Measurements from ENCODE around the gene BAIAP2. TPM values are rescaled to one million over a fixed set of nuclear protein-coding genes. Genes with fewer than 3 reads are reported as not detected.

The BAIAP2 gene
- polyA plus RNA-seq, 3 donors, result 8.6 to 17.0 (median 11.2) TPM

- no peak overlapping the region for H2AFZ ChIP-seq (ENCODE audit: insufficient read depth, low read depth, low read length, poor library complexity, severe bottlenecking)
- peaks cover 41% of the 10 kb centered on the region for H4K20me1 ChIP-seq (ENCODE audit: insufficient read depth, low read length)
- H3K4me1 ChIP-seq (ENCODE audit: control insufficient read depth in 1 of 2, insufficient read depth in 2 of 2, low read length in 2 of 2), result peaks cover 6 to 8% of the 10 kb centered on the region in 2 donors
- H3K4me1 Mint-ChIP-seq, result peaks cover 7% of the 10 kb centered on the region
- intact Hi-C loops (cut with micrococcal nuclease), result no loop called here
- TF ChIP-seq, protein P1, sequence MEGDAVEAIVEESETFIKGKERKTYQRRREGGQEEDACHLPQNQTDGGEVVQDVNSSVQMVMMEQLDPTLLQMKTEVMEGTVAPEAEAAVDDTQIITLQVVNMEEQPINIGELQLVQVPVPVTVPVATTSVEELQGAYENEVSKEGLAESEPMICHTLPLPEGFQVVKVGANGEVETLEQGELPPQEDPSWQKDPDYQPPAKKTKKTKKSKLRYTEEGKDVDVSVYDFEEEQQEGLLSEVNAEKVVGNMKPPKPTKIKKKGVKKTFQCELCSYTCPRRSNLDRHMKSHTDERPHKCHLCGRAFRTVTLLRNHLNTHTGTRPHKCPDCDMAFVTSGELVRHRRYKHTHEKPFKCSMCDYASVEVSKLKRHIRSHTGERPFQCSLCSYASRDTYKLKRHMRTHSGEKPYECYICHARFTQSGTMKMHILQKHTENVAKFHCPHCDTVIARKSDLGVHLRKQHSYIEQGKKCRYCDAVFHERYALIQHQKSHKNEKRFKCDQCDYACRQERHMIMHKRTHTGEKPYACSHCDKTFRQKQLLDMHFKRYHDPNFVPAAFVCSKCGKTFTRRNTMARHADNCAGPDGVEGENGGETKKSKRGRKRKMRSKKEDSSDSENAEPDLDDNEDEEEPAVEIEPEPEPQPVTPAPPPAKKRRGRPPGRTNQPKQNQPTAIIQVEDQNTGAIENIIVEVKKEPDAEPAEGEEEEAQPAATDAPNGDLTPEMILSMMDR (IDR thresholded peaks at IDR 0.05), result no peak
- H3K4me2 ChIP-seq (replicated peaks; ENCODE audit: extremely low read depth, low read length, poor library complexity, severe bottlenecking), result no peak overlapping the region
- peak overlapping the region; percentile 47 to 53 for H3K4me3 Mint-ChIP-seq
- peaks cover 0 to 4% (median 0%) of the 10 kb centered on the region in 7 donors for H3K9me3 Mint-ChIP-seq
- peaks cover 13 to 19% of the 10 kb centered on the region in 2 donors for H3K36me3 Mint-ChIP-seq
- peaks cover 0 to 2% (median 0%) of the 10 kb centered on the region in 3 donors for H3K27me3 Mint-ChIP-seq (ENCODE audit: low read depth in 3 of 3)
- H3K27ac Mint-ChIP-seq, result peak overlapping the region in 4 of 7 donors; percentile 45 to 89 (median 76)
- H3K36me3 ChIP-seq (replicated peaks in 1 of 2; ENCODE audit: control insufficient read depth in 1 of 2, insufficient read depth in 2 of 2, low read length in 2 of 2), result peaks cover 10 to 30% of the 10 kb centered on the region in 2 donors
- no peak overlapping the region for H3K27ac ChIP-seq (ENCODE audit: low read depth in 1 of 2, low read length in 2 of 2)
- 64% methylated on average over 19 of the region's 24 CpGs for WGBS (ENCODE audit: insufficient coverage)
- H3K27me3 ChIP-seq (ENCODE audit: control insufficient read depth in 2 of 2, insufficient read depth in 2 of 2, low read length in 2 of 2), result no peaks in the 10 kb centered on the region
- DNase-seq, result peak in 1 of 3 donors; percentile 27
- H3K9me3 ChIP-seq (replicated peaks in 1 of 2; ENCODE audit: control insufficient read depth in 1 of 2, insufficient read depth in 1 of 2, low read length in 2 of 2), result no peaks in the 10 kb centered on the region
- no peaks in the 10 kb centered on the region for H3K79me2 ChIP-seq (ENCODE audit: insufficient read depth, low read length)
- H3K9ac ChIP-seq (ENCODE audit: insufficient read depth, low read length, poor library complexity, severe bottlenecking), result peak overlapping the region; percentile 32
- no peak overlapping the region for H3K4me3 ChIP-seq (replicated peaks in 1 of 3; ENCODE audit: low read depth in 2 of 3, low read length in 3 of 3)
Observed at GRCh38 chr17:81118308-81119221, 83.6 kb downstream of the BAIAP2 start.

GRCh38 chr17:81119223-81120148 is 84.5 kb downstream of the BAIAP2 start:
- H3K9ac ChIP-seq (ENCODE audit: insufficient read depth, low read length, poor library complexity, severe bottlenecking), result peak overlapping the region; percentile 32
- intact Hi-C loops (cut with micrococcal nuclease), result no loop called here
- H3K27me3 Mint-ChIP-seq (ENCODE audit: low read depth in 3 of 3), result peaks cover 0 to 2% (median 0%) of the 10 kb centered on the region in 3 donors
- 41% methylated on average over 84 of the region's 89 CpGs for WGBS (ENCODE audit: insufficient coverage)
- peak overlapping the region in 1 of 2 donors; percentile 52 for H3K4me3 Mint-ChIP-seq
- H3K36me3 ChIP-seq (replicated peaks in 1 of 2; ENCODE audit: control insufficient read depth in 1 of 2, insufficient read depth in 2 of 2, low read length in 2 of 2), result peaks cover 12 to 34% of the 10 kb centered on the region in 2 donors
- no peak overlapping the region for H2AFZ ChIP-seq (ENCODE audit: insufficient read depth, low read depth, low read length, poor library complexity, severe bottlenecking)
- DNase-seq, result peak; percentile 78 to 97 (median 86)
- H3K4me1 Mint-ChIP-seq, result peaks cover 7% of the 10 kb centered on the region
- peak overlapping the region in 5 of 7 donors; percentile 26 to 88 (median 80) for H3K27ac Mint-ChIP-seq
- H3K79me2 ChIP-seq (ENCODE audit: insufficient read depth, low read length), result no peaks in the 10 kb centered on the region
- H3K4me1 ChIP-seq (ENCODE audit: control insufficient read depth in 1 of 2, insufficient read depth in 2 of 2, low read length in 2 of 2), result peaks cover 6 to 8% of the 10 kb centered on the region in 2 donors
- peaks cover 0 to 4% (median 0%) of the 10 kb centered on the region in 7 donors for H3K9me3 Mint-ChIP-seq
- H4K20me1 ChIP-seq (ENCODE audit: insufficient read depth, low read length), result peaks cover 41% of the 10 kb centered on the region
- H3K36me3 Mint-ChIP-seq, result peaks cover 17 to 25% of the 10 kb centered on the region in 2 donors
- peak overlapping the region; percentile 40 for H3K4me2 ChIP-seq (replicated peaks; ENCODE audit: extremely low read depth, low read length, poor library complexity, severe bottlenecking)
- H3K27ac ChIP-seq (ENCODE audit: low read depth in 1 of 2, low read length in 2 of 2), result no peak overlapping the region
- H3K9me3 ChIP-seq (replicated peaks in 1 of 2; ENCODE audit: control insufficient read depth in 1 of 2, insufficient read depth in 1 of 2, low read length in 2 of 2), result no peaks in the 10 kb centered on the region
- no peaks in the 10 kb centered on the region for H3K27me3 ChIP-seq (ENCODE audit: control insufficient read depth in 2 of 2, insufficient read depth in 2 of 2, low read length in 2 of 2)
- TF ChIP-seq, protein P1 (IDR thresholded peaks at IDR 0.05), result no peak
- H3K4me3 ChIP-seq (replicated peaks in 1 of 3; ENCODE audit: low read depth in 2 of 3, low read length in 3 of 3), result no peak overlapping the region
